Neural crest cell (in vitro differentiated cells): ENCODE measurements around the gene RNASE8. TPM values are rescaled to one million over a fixed set of nuclear protein-coding genes. Genes with fewer than 3 reads are reported as not detected.
A peak's percentile ranks its signal among the peaks of the same experiment; 100 is the strongest.

ENCODE experiments used
- DNase-seq: peaks from one replicate; pipeline ENCODE4 v3.0.0; 2021; ENCODE audit warnings: low read depth, mixed read lengths, low spot score
- H3K27ac Mint-ChIP-seq: one replicate; pipeline ENCODE4 v1.8.0; 2021; ENCODE audit warnings: mild to moderate bottlenecking, mixed read lengths; ENCODE audit not compliant: unreplicated experiment
- H3K27me3 Mint-ChIP-seq: 2 replicates; pipeline ENCODE4 v1.8.0; 2021; ENCODE audit warnings: low read depth, mild to moderate bottlenecking, mixed read lengths
- H3K36me3 Mint-ChIP-seq: 2 replicates; pipeline ENCODE4 v1.8.0; 2021; ENCODE audit warnings: low read depth, mild to moderate bottlenecking, mixed read lengths
- H3K4me1 Mint-ChIP-seq: 2 replicates; pipeline ENCODE4 v1.8.0; 2021; ENCODE audit warnings: mixed read lengths
- H3K4me3 Mint-ChIP-seq: one replicate; pipeline ENCODE4 v1.8.0; 2021; ENCODE audit warnings: mild to moderate bottlenecking, mixed read lengths
- H3K9me3 Mint-ChIP-seq: 2 replicates; pipeline ENCODE4 v1.8.0; 2021; ENCODE audit warnings: mixed read lengths
- CTCF ChIP-seq: fragments of 200-600 bp; sonication (generic); conservative IDR thresholded peaks from 2 replicates; pipeline ENCODE4 v1.5.0; 2021; ENCODE audit warnings: antibody characterized with exemption, mild to moderate bottlenecking
- total RNA-seq: library from RNA; stranded (reverse); gene quantifications from 2 replicates; pipeline ENCODE4 v1.2.1, GENCODE V29; 2021

RNASE8 gene
- total RNA-seq, 1 donor from 2014 or later: not detected

DNA sequence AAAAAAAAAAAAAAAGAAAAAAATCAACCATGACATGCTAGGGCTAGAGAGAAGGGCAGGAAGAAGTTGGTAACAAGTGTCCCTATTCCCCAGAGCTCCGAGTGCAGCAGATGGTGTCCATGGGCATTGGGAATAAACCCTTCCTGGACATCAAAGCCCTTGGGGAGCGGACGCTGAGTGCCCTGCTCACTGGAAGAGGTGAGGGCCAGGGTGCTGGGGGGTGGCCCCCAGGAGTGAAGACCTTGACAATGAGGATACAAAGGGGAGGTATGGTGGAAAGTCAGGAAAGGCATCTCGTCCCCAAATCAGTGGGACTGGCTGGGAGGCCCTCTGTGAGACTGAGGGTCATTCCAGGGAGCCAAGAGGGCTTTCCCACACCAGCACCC, 29.3 kb downstream of the RNASE8 start:
- peaks cover 37% of the 10 kb centered on the region for H3K36me3 Mint-ChIP-seq
- DNase-seq: no peak
- peaks cover 10% of the 10 kb centered on the region for H3K27me3 Mint-ChIP-seq
- no peaks in the 10 kb centered on the region for H3K9me3 Mint-ChIP-seq
- no peak overlapping the region for H3K27ac Mint-ChIP-seq
- peaks cover 33% of the 10 kb centered on the region for H3K4me1 Mint-ChIP-seq
- H3K4me3 Mint-ChIP-seq: peak overlapping the region; percentile 6
- TF ChIP-seq CTCF: no peak

DNA sequence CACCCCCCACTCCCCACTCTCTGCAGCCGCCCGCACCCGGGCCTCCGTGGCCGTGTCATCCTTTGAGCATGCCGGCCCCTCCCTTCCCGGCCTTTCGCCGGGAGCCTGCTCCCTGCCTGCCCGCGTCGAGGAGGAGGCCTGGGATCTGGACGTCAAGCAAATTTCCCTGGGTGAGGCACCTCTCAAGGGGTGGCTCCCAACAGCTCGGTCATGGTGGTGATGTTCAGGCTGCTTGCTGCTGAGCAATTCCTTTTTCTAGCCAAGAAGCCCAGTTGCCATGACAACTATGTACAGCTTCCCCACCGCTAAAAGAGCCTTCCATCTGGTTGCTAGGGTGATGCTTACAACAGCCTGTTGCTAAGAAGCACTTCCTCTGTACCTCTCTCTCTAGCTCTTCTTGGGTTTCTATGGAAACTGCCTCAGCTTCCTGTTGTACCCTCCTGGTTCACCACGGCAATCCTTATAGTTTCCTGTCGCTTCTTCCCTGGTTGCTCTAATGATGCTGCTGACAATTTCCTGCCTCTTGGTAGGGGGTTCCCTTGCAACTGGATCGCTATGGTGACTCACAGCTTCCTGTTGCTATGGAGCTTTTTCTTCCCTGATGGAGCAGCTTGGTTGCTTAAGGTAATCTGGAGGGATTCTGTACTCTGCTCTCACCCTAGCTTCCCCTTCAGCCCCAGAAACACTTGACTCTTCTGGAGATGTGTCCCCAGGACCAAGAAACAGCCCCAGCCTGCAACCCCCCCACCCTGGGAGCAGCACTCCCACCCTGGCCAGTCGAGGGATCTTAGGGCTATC, 29.9 kb downstream of the RNASE8 start:
- peaks cover 11% of the 10 kb centered on the region for H3K27me3 Mint-ChIP-seq
- peaks cover 35% of the 10 kb centered on the region for H3K4me1 Mint-ChIP-seq
- H3K27ac Mint-ChIP-seq: peak overlapping the region; percentile 89
- no peaks in the 10 kb centered on the region for H3K9me3 Mint-ChIP-seq
- peak overlapping the region; percentile 83 for H3K4me3 Mint-ChIP-seq
- no peak for TF ChIP-seq CTCF
- peaks cover 39% of the 10 kb centered on the region for H3K36me3 Mint-ChIP-seq
- DNase-seq: peak; percentile 49

GRCh38 chr14:21088687-21089086, 31.1 kb downstream of the RNASE8 start:
- H3K27me3 Mint-ChIP-seq: peaks cover 13% of the 10 kb centered on the region
- H3K9me3 Mint-ChIP-seq: no peaks in the 10 kb centered on the region
- no peak overlapping the region for H3K27ac Mint-ChIP-seq
- H3K4me1 Mint-ChIP-seq: peaks cover 46% of the 10 kb centered on the region
- no peak for DNase-seq
- H3K4me3 Mint-ChIP-seq: peak overlapping the region; percentile 50
- H3K36me3 Mint-ChIP-seq: peaks cover 46% of the 10 kb centered on the region
- no peak for TF ChIP-seq CTCF

DNA sequence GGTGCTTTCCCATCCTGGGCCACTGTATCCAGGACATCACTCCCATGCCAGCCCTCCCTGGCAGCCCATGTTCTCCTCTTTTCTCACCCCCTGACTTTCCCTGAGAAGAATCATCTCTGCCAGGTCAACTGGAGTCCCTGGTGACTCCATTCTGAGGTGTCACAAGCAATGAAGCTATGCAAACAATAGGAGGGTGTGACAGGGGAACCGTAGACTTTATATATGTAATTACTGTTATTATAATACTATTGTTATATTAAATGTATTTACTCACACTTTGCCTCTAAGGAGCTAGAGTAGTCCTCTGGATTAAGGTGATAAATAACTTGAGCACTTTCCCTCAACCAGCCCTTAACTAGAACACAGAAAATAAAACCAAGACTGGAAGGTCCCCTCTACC, 31.6 kb downstream of the RNASE8 start:
- H3K27ac Mint-ChIP-seq: no peak overlapping the region
- H3K4me1 Mint-ChIP-seq: peaks cover 52% of the 10 kb centered on the region
- H3K9me3 Mint-ChIP-seq: no peaks in the 10 kb centered on the region
- peaks cover 16% of the 10 kb centered on the region for H3K27me3 Mint-ChIP-seq
- H3K4me3 Mint-ChIP-seq: peak overlapping the region; percentile 50
- TF ChIP-seq CTCF: no peak
- peaks cover 47% of the 10 kb centered on the region for H3K36me3 Mint-ChIP-seq
- DNase-seq: no peak

- DNase-seq: no peak
- Mint-ChIP-seq H3K27ac (no peak overlapping the region), H3K4me1 (peaks cover 58% of the 10 kb centered on the region), H3K36me3 (peaks cover 46% of the 10 kb centered on the region), H3K4me3 (peak overlapping the region; percentile 62), H3K27me3 (peaks cover 17% of the 10 kb centered on the region), H3K9me3 (no peaks in the 10 kb centered on the region)
- no peak for TF ChIP-seq CTCF
These were observed 32.2 kb downstream of the RNASE8 start for GRCh38 chr14:21089877-21090193.
